ENCODE results near the gene PDCD1. TPM values are rescaled to one million over a fixed set of nuclear protein-coding genes. Genes with fewer than 3 reads are reported as not detected.

Gene PDCD1
- total and polyA plus RNA-seq, 10 of the 15 experiments (the other 5 are each of a cell fraction or from before 2014, with no cell fraction given): 0.62 to 6.4 (median 2.9) TPM; not detected in 2

- TF ChIP-seq STAT3 (IDR thresholded peaks at IDR 0.05; ENCODE audit: low read depth, low read length): no peak
- TF ChIP-seq MXI1 (IDR thresholded peaks at IDR 0.05; ENCODE audit: low read depth, low read length): no peak
These were observed 44.7 kb upstream of the PDCD1 start (continued) for GRCh38 chr2:241903121-241904010.

- intact Hi-C loops (cut with micrococcal nuclease; ENCODE audit: unreplicated experiment): no loop called here
- Histone ChIP-seq H2AFZ (ENCODE audit: control insufficient read depth, low read depth, low read length) (no peak overlapping the region), H3K4me2 (ENCODE audit: control insufficient read depth, insufficient read depth) (no peak overlapping the region), H3K4me1 (ENCODE audit: control insufficient read depth, insufficient read depth, low read length) (no peaks in the 10 kb centered on the region), H3K4me3 (no peak overlapping the region), H3K9me3 (replicated peaks; ENCODE audit: control insufficient read depth, insufficient read depth, low read length) (no peaks in the 10 kb centered on the region; the same call in 2 of the 3 replicates), H3K36me3 (ENCODE audit: control insufficient read depth in 2 of 2, insufficient read depth in 2 of 2, low read length in 1 of 2) (no peaks in the 10 kb centered on the region; a peak in 1 of 4 replicates), H4K20me1 (ENCODE audit: control insufficient read depth, insufficient read depth) (no peaks in the 10 kb centered on the region), H3K27ac (ENCODE audit: control insufficient read depth, insufficient read depth) (no peak overlapping the region), H3K9ac (ENCODE audit: control insufficient read depth, insufficient read depth, low read length) (no peak overlapping the region), H3K27me3 (replicated peaks in 1 of 2; ENCODE audit: control insufficient read depth in 2 of 2, insufficient read depth in 2 of 2, low read length in 1 of 2) (no peaks in the 10 kb centered on the region), H3K79me2 (ENCODE audit: control insufficient read depth, insufficient read depth, low read length) (no peaks in the 10 kb centered on the region)
- BruUV-seq (replicated peaks): no TSS peak
- ChIA-PET POLR2A (no interaction called here), CTCF (no interaction called here), RAD21 (ENCODE audit: unreplicated experiment) (no interaction called here), SMC1A (ENCODE audit: uncharacterized antibody, unreplicated experiment) (no interaction called here)
- DNase-seq (ENCODE audit: low read depth, low spot score): no peak
- WGBS (ENCODE audit: insufficient coverage, insufficient replicate concordance, low lambda C conversion rate, missing lambda C conversion rate): 97% methylated on average over 30 of the region's 48 CpGs
- in situ Hi-C loops (cut with MboI): no loop called here
- no peak for ATAC-seq
- no peak for FAIRE-seq
- TF ChIP-seq POLR2A (IDR thresholded peaks at IDR 0.05; ENCODE audit: low read depth, low read length): no peak
- no peak for TF ChIP-seq EZH2 (IDR thresholded peaks at IDR 0.05; ENCODE audit: borderline replicate concordance, control insufficient read depth, low read depth, low read length)
These were observed 43.8 kb upstream of the PDCD1 start for GRCh38 chr2:241902357-241902991.
